Mesendoderm (in vitro differentiated cells): Measurements from ENCODE around the gene RELCH.

Source experiments
- DNase-seq: peaks from one replicate; pipeline ENCODE4 v3.0.0; 2013
- H2AK5ac ChIP-seq: 2 replicates; pipeline ENCODE4 v1.6.1; 2013; ENCODE audit warnings: low read length, inconsistent platforms
- H2BK120ac ChIP-seq: 2 replicates; pipeline ENCODE4 v1.6.1; 2013; ENCODE audit warnings: low read depth, mild to moderate bottlenecking, low read length, moderate library complexity, mixed read lengths
- H2BK15ac ChIP-seq: replicated peaks from 2 replicates; pipeline ENCODE4 v1.6.1; 2013; ENCODE audit warnings: low read depth, mild to moderate bottlenecking, moderate library complexity
- H2BK5ac ChIP-seq: 2 replicates; pipeline ENCODE4 v1.6.1; 2013; ENCODE audit warnings: low read length, inconsistent platforms
- H3K18ac ChIP-seq: 2 replicates; pipeline ENCODE4 v1.6.1; 2013; ENCODE audit warnings: mild to moderate bottlenecking, low read length, mixed read lengths
- H3K23ac ChIP-seq: one replicate; pipeline ENCODE4 v1.6.1; 2013; ENCODE audit warnings: low read length
- H3K27ac ChIP-seq: 2 replicates; pipeline ENCODE4 v1.5.1; 2013; ENCODE audit warnings: low read depth, mild to moderate bottlenecking, inconsistent platforms, low read length, moderate library complexity
- H3K27me3 ChIP-seq: 2 replicates; pipeline ENCODE4 v1.6.1; 2013; ENCODE audit warnings: low read length, control low read depth, mild to moderate bottlenecking, inconsistent platforms; ENCODE audit not compliant: insufficient read depth, poor library complexity
- H3K36me3 ChIP-seq: 2 replicates; pipeline ENCODE4 v1.6.1; 2013; ENCODE audit warnings: low read length, inconsistent platforms; ENCODE audit not compliant: control insufficient read depth, insufficient read depth
- H3K4ac ChIP-seq: one replicate; pipeline ENCODE4 v1.6.1; 2013; ENCODE audit warnings: low read depth, mild to moderate bottlenecking, low read length, moderate library complexity
- H3K4me1 ChIP-seq: 2 replicates; pipeline ENCODE4 v1.6.1; 2013; ENCODE audit warnings: low read depth, low read length, inconsistent platforms; ENCODE audit not compliant: control insufficient read depth
- H3K4me2 ChIP-seq: 2 replicates; pipeline ENCODE4 v1.6.1; 2013; ENCODE audit warnings: low read length
- H3K4me3 ChIP-seq: 2 replicates; pipeline ENCODE4 v1.5.1; 2013; ENCODE audit warnings: mild to moderate bottlenecking, low read length
- H3K56ac ChIP-seq: one replicate; pipeline ENCODE4 v1.6.1; 2013; ENCODE audit warnings: low read length
- H3K79me1 ChIP-seq: 2 replicates; pipeline ENCODE4 v1.6.1; 2013; ENCODE audit warnings: low read length, inconsistent platforms
- H3K79me2 ChIP-seq: 2 replicates; pipeline ENCODE4 v1.6.1; 2013; ENCODE audit warnings: mild to moderate bottlenecking, low read length; ENCODE audit not compliant: control insufficient read depth, insufficient read depth
- H3K9ac ChIP-seq: 2 replicates; pipeline ENCODE4 v1.6.1; 2013; ENCODE audit warnings: low read length, inconsistent platforms
- H4K5ac ChIP-seq: one replicate; pipeline ENCODE4 v1.6.1; 2013; ENCODE audit warnings: low read length
- H4K8ac ChIP-seq: one replicate; pipeline ENCODE4 v1.6.1; 2013; ENCODE audit warnings: low read depth, mild to moderate bottlenecking, control low read depth, low read length, moderate library complexity
- WGBS: extraction: QIAGEN DNeasy Blood & Tissue Kit; methylation state at CpG from one replicate; pipeline ENCODE4 v1.1.7; 2013; ENCODE audit warnings: low lambda C conversion rate, missing lambda C conversion rate; ENCODE audit not compliant: insufficient coverage; ENCODE audit errors: extremely low coverage; 5-methylcytosine and 5-hydroxymethylcytosine counted together

The RELCH gene

DNA sequence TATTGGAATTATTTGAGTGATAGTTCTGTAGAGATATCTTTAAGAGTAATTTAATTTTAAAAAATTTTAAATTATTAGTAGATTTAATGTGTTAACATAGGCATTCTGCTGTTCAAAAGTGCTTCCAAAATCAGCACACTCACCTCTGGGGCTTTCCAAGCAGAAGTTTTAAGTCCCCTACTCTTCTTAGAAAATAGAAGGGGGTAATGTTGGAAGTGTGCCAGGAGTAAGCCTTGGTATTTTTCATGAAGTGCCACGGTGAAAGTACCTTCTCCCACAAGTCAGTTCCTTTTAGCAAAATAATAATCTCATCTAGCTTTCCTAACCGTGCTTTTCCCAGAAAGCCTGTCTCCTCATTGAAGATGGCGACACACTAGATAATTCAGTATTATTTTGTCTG, 134.1 kb downstream of the RELCH start:
- no peak overlapping the region for H3K4me2 ChIP-seq
- no peak overlapping the region for H3K4me3 ChIP-seq
- no peak overlapping the region for H2BK120ac ChIP-seq
- no peak overlapping the region for H3K4ac ChIP-seq
- H3K23ac ChIP-seq, result no peak overlapping the region
- no CpG with 5 or more reads among the region's 3 CpGs for WGBS
- no peaks in the 10 kb centered on the region for H3K27me3 ChIP-seq
- H2BK5ac ChIP-seq, result no peak overlapping the region
- DNase-seq, result no peak
- no peak overlapping the region for H3K56ac ChIP-seq
- no peaks in the 10 kb centered on the region for H3K36me3 ChIP-seq
- no peak overlapping the region for H2BK15ac ChIP-seq
- H3K79me2 ChIP-seq, result no peaks in the 10 kb centered on the region
- H3K9ac ChIP-seq, result no peak overlapping the region
- peaks cover 5% of the 10 kb centered on the region for H3K4me1 ChIP-seq
- H3K27ac ChIP-seq, result no peak overlapping the region
- H4K5ac ChIP-seq, result no peak overlapping the region
- H3K79me1 ChIP-seq, result no peaks in the 10 kb centered on the region
- H4K8ac ChIP-seq, result no peak overlapping the region
- no peak overlapping the region for H2AK5ac ChIP-seq
- no peak overlapping the region for H3K18ac ChIP-seq

DNA sequence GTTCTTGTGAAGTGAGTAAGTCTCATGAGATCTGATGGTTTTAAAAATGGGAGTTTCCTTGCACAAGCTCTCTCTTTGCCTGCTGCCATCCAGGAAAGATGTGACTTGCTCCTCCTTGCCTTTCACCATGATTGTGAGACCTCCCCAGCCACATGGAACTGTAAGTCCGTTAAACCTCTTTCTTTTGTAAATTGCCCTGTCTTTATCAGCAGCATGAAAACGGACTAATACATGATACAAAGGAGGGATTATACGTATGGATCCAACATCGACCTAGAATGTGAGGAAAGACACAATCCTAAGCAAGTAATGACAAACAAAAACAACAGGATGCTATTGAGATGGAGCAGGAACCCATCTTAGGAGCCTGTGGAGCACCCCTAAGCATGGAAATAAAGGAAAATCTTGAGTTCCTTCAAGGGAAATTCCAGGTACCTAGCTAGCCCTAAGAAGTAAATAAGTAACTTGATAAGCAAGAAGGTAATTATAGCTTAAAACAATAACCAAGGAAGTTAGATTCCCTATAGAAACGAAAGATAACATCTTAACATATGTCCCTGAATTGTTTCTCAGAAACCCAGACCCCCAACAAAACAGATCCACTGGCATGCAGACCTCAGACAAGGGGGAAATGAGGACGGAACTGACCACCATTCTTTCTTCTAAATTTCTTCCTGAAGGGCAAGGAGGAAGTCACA, 136.6 kb downstream of the RELCH start:
- Histone ChIP-seq H4K5ac (no peak overlapping the region), H3K4me2 (no peak overlapping the region), H3K27ac (no peak overlapping the region), H3K56ac (no peak overlapping the region), H2BK15ac (no peak overlapping the region), H2AK5ac (no peak overlapping the region), H3K4me1 (peaks cover 15% of the 10 kb centered on the region), H3K23ac (no peak overlapping the region), H3K79me1 (peaks cover 1% of the 10 kb centered on the region), H3K27me3 (no peaks in the 10 kb centered on the region), H2BK5ac (no peak overlapping the region), H3K4ac (no peak overlapping the region), H3K4me3 (no peak overlapping the region), H2BK120ac (no peak overlapping the region), H3K36me3 (no peaks in the 10 kb centered on the region), H3K18ac (no peak overlapping the region), H3K9ac (no peak overlapping the region), H4K8ac (no peak overlapping the region), H3K79me2 (no peaks in the 10 kb centered on the region)
- no CpG with 5 or more reads among the region's 6 CpGs for WGBS
- DNase-seq, result peak; percentile 25

DNA sequence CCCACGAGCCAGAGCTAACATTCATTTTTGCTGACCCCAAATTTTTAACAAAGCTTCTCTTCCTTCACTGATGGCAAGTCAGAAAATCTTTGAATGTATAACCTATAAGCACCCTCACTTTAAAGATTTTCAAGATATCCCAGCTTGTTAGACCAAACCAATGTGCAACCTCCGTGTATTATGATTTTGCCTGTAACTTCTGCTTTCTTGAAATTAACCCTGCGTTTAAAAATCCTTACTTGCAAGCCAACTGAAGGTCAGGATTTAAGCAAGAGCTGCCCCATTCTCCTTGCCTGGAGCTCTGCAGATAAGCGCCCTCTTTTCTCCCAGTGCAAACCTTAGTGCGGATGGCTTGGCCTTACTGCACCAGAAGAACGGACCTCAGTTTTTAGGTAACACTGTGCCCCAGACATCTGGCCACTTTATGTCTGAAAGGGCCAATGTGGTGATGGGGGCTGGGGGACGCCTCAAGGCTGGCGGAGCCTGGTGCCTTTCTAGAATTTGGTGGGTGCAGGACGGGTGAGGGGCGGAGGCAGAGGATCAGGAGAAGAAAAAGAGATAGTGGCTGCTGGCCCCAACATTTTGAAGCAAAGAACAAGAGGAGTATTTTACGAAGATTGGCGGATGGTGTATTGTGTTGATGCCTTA, 137.2 kb downstream of the RELCH start:
- no peaks in the 10 kb centered on the region for H3K36me3 ChIP-seq
- no CpG with 5 or more reads among the region's 12 CpGs for WGBS
- H2BK15ac ChIP-seq, result no peak overlapping the region
- H3K9ac ChIP-seq, result peak overlapping the region; percentile 61
- H3K79me1 ChIP-seq, result peaks cover 1% of the 10 kb centered on the region
- peaks cover 3% of the 10 kb centered on the region for H3K79me2 ChIP-seq
- no peaks in the 10 kb centered on the region for H3K27me3 ChIP-seq
- peaks cover 18% of the 10 kb centered on the region for H3K4me1 ChIP-seq
- DNase-seq, result peak; percentile 32
- no peak overlapping the region for H4K5ac ChIP-seq
- peak overlapping the region; percentile 85 for H3K56ac ChIP-seq
- no peak overlapping the region for H3K23ac ChIP-seq
- no peak overlapping the region for H2BK120ac ChIP-seq
- no peak overlapping the region for H3K4ac ChIP-seq
- peak overlapping the region; percentile 73 for H3K4me2 ChIP-seq
- H2AK5ac ChIP-seq, result no peak overlapping the region
- no peak overlapping the region for H4K8ac ChIP-seq
- H3K18ac ChIP-seq, result no peak overlapping the region
- H2BK5ac ChIP-seq, result peak overlapping the region; percentile 2
- H3K4me3 ChIP-seq, result no peak overlapping the region
- H3K27ac ChIP-seq, result no peak overlapping the region

GRCh38 chr18:62324917-62325805, 138.1 kb downstream of the RELCH start, which contains the start of gene TNFRSF11A:
Gene TNFRSF11A, plus strand, starts transcription at chr18:62325310. Its CDS starts 43 bp downstream, at chr18:62325353.
- Histone ChIP-seq H4K8ac (no peak within 1 kb of the TSS), H3K23ac (peak within 1 kb of the TSS; percentile 55), H2AK5ac (no peak within 1 kb of the TSS), H3K27ac (peak within 1 kb of the TSS; percentile 36), H3K27me3 (no peaks in the 10 kb centered on the region), H3K9ac (peak within 1 kb of the TSS; percentile 74), H3K18ac (peak within 1 kb of the TSS; percentile 81), H3K79me2 (peaks cover 8% of the 10 kb centered on the region), H3K4ac (no peak within 1 kb of the TSS), H3K4me2 (peak within 1 kb of the TSS; percentile 73), H3K4me1 (peaks cover 26% of the 10 kb centered on the region), H3K4me3 (peak within 1 kb of the TSS; percentile 64), H2BK15ac (no peak within 1 kb of the TSS), H3K79me1 (peaks cover 1% of the 10 kb centered on the region), H3K36me3 (no peaks in the 10 kb centered on the region), H3K56ac (peak within 1 kb of the TSS; percentile 86), H4K5ac (no peak within 1 kb of the TSS), H2BK5ac (peak within 1 kb of the TSS; percentile 2), H2BK120ac (no peak within 1 kb of the TSS)
- peak; percentile 62 for DNase-seq
- no CpG with 5 or more reads among the region's 99 CpGs for WGBS

DNA sequence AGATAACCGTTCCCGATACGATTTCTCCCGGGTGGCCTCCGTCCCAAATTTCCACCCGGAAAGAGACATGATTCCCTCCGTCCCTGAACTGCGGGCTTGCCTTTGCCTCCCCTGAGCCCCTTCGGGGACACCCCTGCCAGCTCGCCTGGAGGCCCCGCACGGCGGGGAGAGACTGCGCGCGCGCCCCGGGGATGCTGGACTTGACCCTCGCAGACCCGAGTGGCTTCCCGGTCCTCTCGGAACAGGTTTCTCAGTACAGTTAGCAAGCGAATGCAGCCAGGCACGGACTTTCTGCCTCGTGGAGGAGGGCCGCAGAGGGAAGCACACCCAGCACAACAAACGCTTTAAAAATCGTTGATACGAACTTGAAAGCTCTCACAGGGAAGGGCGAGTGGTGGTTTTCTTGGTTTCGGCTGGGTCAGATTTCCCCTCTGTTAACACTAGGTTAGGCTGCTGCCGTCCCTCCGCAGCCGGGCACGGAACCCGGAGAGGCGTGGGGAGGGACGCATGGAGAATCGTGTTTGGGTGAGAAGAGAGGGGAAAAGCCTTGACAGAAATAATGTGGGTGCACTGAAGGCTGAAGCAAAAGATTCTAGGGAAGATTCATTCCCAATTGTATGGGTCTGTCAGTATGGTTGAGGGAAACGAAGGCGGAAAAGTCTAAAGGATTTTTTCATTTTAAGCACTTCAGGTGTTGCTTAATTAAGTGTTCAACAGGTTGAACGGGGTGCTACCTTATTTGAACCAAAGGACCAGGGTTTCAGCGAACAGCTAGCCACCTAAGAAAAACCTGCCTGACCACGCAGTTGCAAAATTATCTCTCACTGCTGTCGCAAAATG, 139.0 kb downstream of the RELCH start:
- no peak overlapping the region for H2BK5ac ChIP-seq
- H2AK5ac ChIP-seq, result no peak overlapping the region
- H3K27ac ChIP-seq, result no peak overlapping the region
- H3K36me3 ChIP-seq, result no peaks in the 10 kb centered on the region
- peak overlapping the region; percentile 0 for H3K18ac ChIP-seq
- no peak overlapping the region for H2BK120ac ChIP-seq
- peak overlapping the region; percentile 86 for H3K56ac ChIP-seq
- peak; percentile 57 for DNase-seq
- peak overlapping the region; percentile 74 for H3K9ac ChIP-seq
- H4K5ac ChIP-seq, result no peak overlapping the region
- H2BK15ac ChIP-seq, result no peak overlapping the region
- no CpG with 5 or more reads among the region's 45 CpGs for WGBS
- no peak overlapping the region for H4K8ac ChIP-seq
- H3K79me2 ChIP-seq, result peaks cover 10% of the 10 kb centered on the region
- peaks cover 1% of the 10 kb centered on the region for H3K79me1 ChIP-seq
- H3K23ac ChIP-seq, result peak overlapping the region; percentile 55
- peak overlapping the region; percentile 42 for H3K4me2 ChIP-seq
- H3K4ac ChIP-seq, result no peak overlapping the region
- H3K4me1 ChIP-seq, result peaks cover 28% of the 10 kb centered on the region
- no peaks in the 10 kb centered on the region for H3K27me3 ChIP-seq
- peak overlapping the region; percentile 64 for H3K4me3 ChIP-seq
